Loucy (cell line): Measurements from ENCODE around the gene GRID1.

Source experiments
- CTCF ChIP-seq: fragments of 200-600 bp; sonication (generic); conservative IDR thresholded peaks from 2 replicates; pipeline ENCODE4 v1.5.1; 2014; ENCODE audit warnings: mild to moderate bottlenecking, antibody characterized with exemption, low read length
- EZH2phosphoT487 ChIP-seq: fragments of 200-600 bp; IDR thresholded peaks from 2 replicates; pipeline ENCODE4 v1.6.1; 2018; ENCODE audit warnings: antibody characterized with exemption, mild to moderate bottlenecking, moderate library complexity, borderline replicate concordance

- TF ChIP-seq CTCF (no peak), EZH2phosphoT487 (no peak)
Observed at GRCh38 chr10:86282664-86283465, 83.7 kb downstream of the GRID1 start.
